Endothelial cell of umbilical vein (primary cell): Measurements from ENCODE around the gene SNRPD2. TPM values are rescaled to one million over a fixed set of nuclear protein-coding genes. Genes with fewer than 3 reads are reported as not detected.

ENCODE experiments used
- BruUV-seq: library from RNA; stranded (reverse); fragments of 400-500 nt; replicated peaks from 2 replicates; lab custom pipeline; 2021; lab: Mats Ljungman, UMichigan
- CTCF ChIA-PET: fragments of 300-600, 350-600 bp; sonication (Branson Sonifier 250); formaldehyde crosslinking; loops from one replicate; lab custom pipeline; 2021; ENCODE audit warnings: antibody characterized with exemption, inconsistent platforms; lab: Charles Lee
- POLR2A ChIA-PET: fragments of 300-600, 350-600 bp; sonication (Branson Sonifier 250); formaldehyde crosslinking; loops from one replicate; lab custom pipeline; 2021; ENCODE audit warnings: antibody characterized with exemption, inconsistent platforms; lab: Charles Lee
- DNase-seq: peaks from one replicate; pipeline ENCODE4 v3.0.0-alpha.2; 2011; ENCODE audit warnings: low read depth, low spot score
- FAIRE-seq: peaks from 2 replicates; lab custom pipeline; 2011; peaks lifted over from hg19 to GRCh38; lab: Jason Lieb, UNC
- H2AFZ ChIP-seq: 2 replicates; pipeline ENCODE4 v1.6.0; 2012; ENCODE audit warnings: low read depth, low read length, control low read depth, inconsistent platforms
- H3K27ac ChIP-seq: 2 replicates; pipeline ENCODE4 v1.5.1; 2011; ENCODE audit warnings: low read depth, mild to moderate bottlenecking, control low read depth, low read length, moderate library complexity; ENCODE audit not compliant: insufficient read depth
- H3K27me3 ChIP-seq, 2 experiments: 2 replicates each; pipeline versions ENCODE4 v1.6.0 to v1.6.1; 2011; ENCODE audit warnings: low read length in 2 of 2, mixed read lengths in 1 of 2; ENCODE audit not compliant: control insufficient read depth in 2 of 2, insufficient read depth in 2 of 2
- H3K36me3 ChIP-seq, 2 experiments: 2 replicates in 1 of 2; 3 replicates in 1 of 2; pipeline ENCODE4 v1.5.1; 2011; ENCODE audit warnings: low read length in 2 of 2, mild to moderate bottlenecking in 1 of 2, moderate library complexity in 1 of 2; ENCODE audit not compliant: control insufficient read depth in 2 of 2, insufficient read depth in 2 of 2; ENCODE audit errors: extremely low read depth in 1 of 2
- H3K4me1 ChIP-seq: 3 replicates; pipeline ENCODE4 v1.5.1; 2011; ENCODE audit warnings: mild to moderate bottlenecking, low read length; ENCODE audit not compliant: control insufficient read depth, insufficient read depth; ENCODE audit errors: extremely low read depth
- H3K4me2 ChIP-seq: 2 replicates; pipeline ENCODE4 v1.6.1; 2011; ENCODE audit warnings: low read length, control low read depth, mixed read lengths; ENCODE audit not compliant: insufficient read depth
- H3K4me3 ChIP-seq, 3 experiments: fragments of 200-600 bp in 1 of 3; sonication (generic), shearing (Covaris generic) in 1 of 3; replicated peaks in 1 of 3; 2 replicates each; pipeline ENCODE4 v1.5.1; 2011 to 2016; ENCODE audit warnings: control low read depth in 3 of 3, low read length in 3 of 3, mild to moderate bottlenecking in 2 of 3, inconsistent platforms in 1 of 3, low read depth in 1 of 3, moderate library complexity in 1 of 3; ENCODE audit not compliant: insufficient read depth in 1 of 3
- H3K79me2 ChIP-seq: 2 replicates; pipeline ENCODE4 v1.6.0; 2012; ENCODE audit warnings: low read length, inconsistent platforms; ENCODE audit not compliant: control insufficient read depth, insufficient read depth
- H3K9ac ChIP-seq: replicated peaks from 2 replicates; pipeline ENCODE3; 2011; ENCODE audit warnings: low read length, control low read depth; ENCODE audit not compliant: insufficient read depth; ENCODE audit errors: extremely low read depth
- H3K9me1 ChIP-seq: replicated peaks from 3 replicates; pipeline ENCODE4 v1.6.0; 2011; ENCODE audit warnings: mild to moderate bottlenecking, low read length; ENCODE audit not compliant: control insufficient read depth, insufficient read depth; ENCODE audit errors: extremely low read depth
- H3K9me3 ChIP-seq: replicated peaks from 2 replicates; pipeline ENCODE4 v1.5.1; 2012; ENCODE audit warnings: low read length, inconsistent platforms; ENCODE audit not compliant: control insufficient read depth, insufficient read depth
- H4K20me1 ChIP-seq: replicated peaks from 2 replicates; pipeline ENCODE3; 2011; ENCODE audit warnings: mild to moderate bottlenecking, low read length; ENCODE audit not compliant: control insufficient read depth, insufficient read depth; ENCODE audit errors: extremely low read depth
- EZH2 ChIP-seq: IDR thresholded peaks from 2 replicates; pipeline ENCODE4 v1.6.1; 2012; ENCODE audit warnings: borderline replicate concordance, low read depth, mild to moderate bottlenecking, moderate library complexity, low read length, inconsistent platforms; ENCODE audit not compliant: severe bottlenecking
- FOS ChIP-seq: IDR thresholded peaks from 2 replicates; pipeline ENCODE4 v1.6.1; 2011; ENCODE audit warnings: mild to moderate bottlenecking, low read length, moderate library complexity, borderline replicate concordance; ENCODE audit not compliant: insufficient read depth
- GATA2 ChIP-seq: IDR thresholded peaks from 2 replicates; pipeline ENCODE4 v1.7.0; 2011; ENCODE audit warnings: low read depth, mild to moderate bottlenecking, moderate library complexity, mixed read lengths, low read length; ENCODE audit not compliant: insufficient read length, insufficient read depth
- JUN ChIP-seq: IDR thresholded peaks from 2 replicates; pipeline ENCODE4 v1.6.1; 2011; ENCODE audit warnings: borderline replicate concordance, low read depth; ENCODE audit not compliant: insufficient read length, insufficient read depth
- MYC ChIP-seq: IDR thresholded peaks from one replicate; pipeline ENCODE4 v1.6.1; 2011; ENCODE audit warnings: mild to moderate bottlenecking, low read depth, low read length
- POLR2A ChIP-seq: IDR thresholded peaks from 2 replicates; pipeline ENCODE4 v1.6.1; 2012; ENCODE audit warnings: low read depth, mild to moderate bottlenecking, control low read depth, low read length
- POLR2AphosphoS5 ChIP-seq: IDR thresholded peaks from 2 replicates; pipeline ENCODE4 v1.6.1; 2012; ENCODE audit warnings: low read depth, mild to moderate bottlenecking, control low read depth, low read length, moderate library complexity; ENCODE audit not compliant: insufficient read depth
- dilution Hi-C: fragments of 300-500 bp; cut with MboI; formaldehyde crosslinking; loops from one replicate; pipeline ENCODE4 v1.15.0; 2019; ENCODE audit warnings: low sequenced_read_pairs; ENCODE audit not compliant: extremely low pct_ligation_motif_present
- intact Hi-C: fragments of 100-400 bp; cut with micrococcal nuclease; formaldehyde crosslinking; loops from one replicate; pipeline ENCODE4 v1.10.0; 2022
- microRNA counts: library from miRNA; unstranded; fragments of <30 nt; microRNA quantifications from one replicate; lab custom pipeline; 2016
- microRNA-seq: library from miRNA; unstranded; fragments of <30 nt; microRNA quantifications from one replicate; pipeline ENCODE4 v1.2.0, GENCODE V29; 2021; ENCODE audit warnings: borderline number of aligned reads, borderline replicate concordance
- polyA plus RNA-seq, 4 experiments: library from polyadenylated mRNA; depleted of rRNA in 3 of 4; stranded (reverse) in 3 of 4; unstranded in 1 of 4; fragments of >200 nt; gene quantifications; 2 replicates each; pipeline versions ENCODE4 v1.2.1 to v1.2.3, GENCODE V29; 2011 to 2012; ENCODE audit warnings: missing spikeins in 1 of 4
- small RNA-seq: library from RNA; depleted of rRNA; stranded (forward); fragments of <200 nt; gene quantifications from one replicate; pipeline ENCODE3, GENCODE V24; 2012; ENCODE audit warnings: low replicate concordance, low read depth; ENCODE audit not compliant: insufficient read depth, insufficient read length
- total RNA-seq: library from RNA; stranded (reverse); gene quantifications from 2 replicates; pipeline ENCODE4 v1.2.3, GENCODE V29; 2021
- TF ChIP-seq, protein P1 (sequence below): IDR thresholded peaks from 2 replicates; pipeline ENCODE4 v1.6.1; 2011; ENCODE audit not compliant: insufficient read depth, insufficient read length
- TF ChIP-seq, protein P2 (sequence below), 2 donors: IDR thresholded peaks; 1 replicate in 1 of 2; 2 replicates in 1 of 2; pipeline ENCODE4 v1.5.1; 2011; ENCODE audit warnings: low read length in 2 of 2, mild to moderate bottlenecking in 2 of 2, moderate library complexity in 2 of 2, control low read depth in 1 of 2, inconsistent platforms in 1 of 2, low read depth in 1 of 2; ENCODE audit not compliant: insufficient read depth in 1 of 2; ENCODE audit errors: extremely low read depth in 1 of 2

Gene SNRPD2
- total and polyA plus RNA-seq, 2 donors (not counting 3 experiments of a cell fraction or from before 2014, with no cell fraction given) = 512 to 519 TPM

GRCh38 chr19:45637890-45638667 is 53.7 kb downstream of the SNRPD2 start:
- Histone ChIP-seq H3K4me1 (peaks cover 35% of the 10 kb centered on the region), H4K20me1 (no peaks in the 10 kb centered on the region), H3K9ac (no peak overlapping the region), H2AFZ (no peak overlapping the region), H3K9me3 (no peaks in the 10 kb centered on the region), H3K4me2 (peak overlapping the region; percentile 64), H3K27me3 (no peaks in the 10 kb centered on the region), H3K36me3 (no peaks in the 10 kb centered on the region), H3K79me2 (no peaks in the 10 kb centered on the region), H3K4me3 (peak overlapping the region in 1 of 3 experiments; percentile 52), H3K9me1 (no peaks in the 10 kb centered on the region), H3K27ac (no peak overlapping the region)
- TSS peak; percentile 33 for BruUV-seq
- FAIRE-seq (peak; percentile 38), DNase-seq (no peak)
- POLR2A ChIA-PET = no interaction called here
- intact Hi-C loops (no loop called here), dilution Hi-C loops (no loop called here)
- TF ChIP-seq EZH2 (no peak), FOS (no peak), JUN (no peak), POLR2AphosphoS5 (no peak), MYC (no peak), GATA2 (no peak), POLR2A (no peak)
- TF ChIP-seq, protein P1, sequence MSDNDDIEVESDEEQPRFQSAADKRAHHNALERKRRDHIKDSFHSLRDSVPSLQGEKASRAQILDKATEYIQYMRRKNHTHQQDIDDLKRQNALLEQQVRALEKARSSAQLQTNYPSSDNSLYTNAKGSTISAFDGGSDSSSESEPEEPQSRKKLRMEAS = no peak
- TF ChIP-seq, protein P2, sequence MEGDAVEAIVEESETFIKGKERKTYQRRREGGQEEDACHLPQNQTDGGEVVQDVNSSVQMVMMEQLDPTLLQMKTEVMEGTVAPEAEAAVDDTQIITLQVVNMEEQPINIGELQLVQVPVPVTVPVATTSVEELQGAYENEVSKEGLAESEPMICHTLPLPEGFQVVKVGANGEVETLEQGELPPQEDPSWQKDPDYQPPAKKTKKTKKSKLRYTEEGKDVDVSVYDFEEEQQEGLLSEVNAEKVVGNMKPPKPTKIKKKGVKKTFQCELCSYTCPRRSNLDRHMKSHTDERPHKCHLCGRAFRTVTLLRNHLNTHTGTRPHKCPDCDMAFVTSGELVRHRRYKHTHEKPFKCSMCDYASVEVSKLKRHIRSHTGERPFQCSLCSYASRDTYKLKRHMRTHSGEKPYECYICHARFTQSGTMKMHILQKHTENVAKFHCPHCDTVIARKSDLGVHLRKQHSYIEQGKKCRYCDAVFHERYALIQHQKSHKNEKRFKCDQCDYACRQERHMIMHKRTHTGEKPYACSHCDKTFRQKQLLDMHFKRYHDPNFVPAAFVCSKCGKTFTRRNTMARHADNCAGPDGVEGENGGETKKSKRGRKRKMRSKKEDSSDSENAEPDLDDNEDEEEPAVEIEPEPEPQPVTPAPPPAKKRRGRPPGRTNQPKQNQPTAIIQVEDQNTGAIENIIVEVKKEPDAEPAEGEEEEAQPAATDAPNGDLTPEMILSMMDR (IDR thresholded peaks at IDR 0.05; ENCODE audit: extremely low read depth in 1 of 2, insufficient read depth in 1 of 2, low read depth in 1 of 2, low read length in 2 of 2) = no peak
- CTCF ChIA-PET = interaction anchor here (0.9 to 1.1 kb wide), 3 partner anchors 39 to 83 kb away, joined by 3 to 4 read pairs (median 3); no protein-coding TSS in a partner anchor

MicroRNAs encoded within 50 kb of the gene (microRNA counts, 767-probe panel; counts per million panel counts)
- microRNA hsa-miR-330-3p (lab: Ali Mortazavi, UCI) (723 counts per million, percentile 96 among the panel's probes with 10 or more counts), microRNA hsa-miR-330-5p (lab: Ali Mortazavi, UCI) (723 counts per million, percentile 96 among the panel's probes with 10 or more counts), microRNA hsa-miR-642a-5p (lab: Ali Mortazavi, UCI) (723 counts per million, percentile 96 among the panel's probes with 10 or more counts), microRNA hsa-miR-642b-3p (lab: Ali Mortazavi, UCI) (723 counts per million, percentile 96 among the panel's probes with 10 or more counts)

Small RNA genes lying within 50 kb of the gene (microRNA-seq; reads per million reads assigned to microRNA genes)
- gene MIR330 (71.0 reads per million, percentile 52 among the genes with 10 or more reads in this experiment), gene MIR642A (not detected), gene MIR642B (not detected)

Small RNA genes lying within 50 kb of the gene (small RNA-seq; reads per million reads assigned to genes)
- gene MIR642A (not detected), gene RN7SL836P (not detected)

Other genes starting within 250 kb of the SNRPD2 start
- gene FOSB, start 224.0 kb downstream of the SNRPD2 start, total RNA-seq = 2.0 and 23.0 TPM in 2 replicates
- 9.8 and 10.7 TPM in 2 replicates for gene FOSB, start 224.0 kb downstream of the SNRPD2 start, polyA plus RNA-seq
- 12.0 and 12.9 TPM in 2 replicates for gene RTN2, start 194.9 kb downstream of the SNRPD2 start, total RNA-seq
- gene RTN2, start 194.9 kb downstream of the SNRPD2 start, polyA plus RNA-seq = 21.0 and 22.5 TPM in 2 replicates
- 0.40 and 0.81 TPM in 2 replicates for gene PPM1N, start 193.5 kb downstream of the SNRPD2 start, total RNA-seq
- gene PPM1N, start 193.5 kb downstream of the SNRPD2 start, polyA plus RNA-seq = 0.48 and 0.59 TPM in 2 replicates
- 154 and 186 TPM in 2 replicates for gene VASP, start 184.5 kb downstream of the SNRPD2 start, total RNA-seq
- 94.3 and 126 TPM in 2 replicates for gene VASP, start 184.5 kb downstream of the SNRPD2 start, polyA plus RNA-seq
- gene OPA3, start 107.2 kb downstream of the SNRPD2 start, total RNA-seq = 13.8 and 15.4 TPM in 2 replicates
- 16.0 and 17.1 TPM in 2 replicates for gene OPA3, start 107.2 kb downstream of the SNRPD2 start, polyA plus RNA-seq
- gene GPR4, start 89.7 kb downstream of the SNRPD2 start, total RNA-seq = 26.7 and 30.3 TPM in 2 replicates
- 13.4 and 17.9 TPM in 2 replicates for gene GPR4, start 89.7 kb downstream of the SNRPD2 start, polyA plus RNA-seq
- gene EML2, start 52.6 kb downstream of the SNRPD2 start, total RNA-seq = 27.4 and 28.9 TPM in 2 replicates
- 23.3 and 23.8 TPM in 2 replicates for gene EML2, start 52.6 kb downstream of the SNRPD2 start, polyA plus RNA-seq
- gene GIPR, start 23.7 kb downstream of the SNRPD2 start, total RNA-seq = not detected in 2 replicates
- not detected in 2 replicates for gene GIPR, start 23.7 kb downstream of the SNRPD2 start, polyA plus RNA-seq
- 15.3 and 17.6 TPM in 2 replicates for gene QPCTL, start 713 bp upstream of the SNRPD2 start, total RNA-seq
- 22.5 and 26.0 TPM in 2 replicates for gene QPCTL, start 713 bp upstream of the SNRPD2 start, polyA plus RNA-seq
- gene FBXO46, start 38.9 kb upstream of the SNRPD2 start, total RNA-seq = 18.3 and 21.2 TPM in 2 replicates
- 7.7 and 7.8 TPM in 2 replicates for gene FBXO46, start 38.9 kb upstream of the SNRPD2 start, polyA plus RNA-seq
- gene MEIOSIN, start 41.5 kb upstream of the SNRPD2 start, total RNA-seq = not detected in 2 replicates
- gene MEIOSIN, start 41.5 kb upstream of the SNRPD2 start, polyA plus RNA-seq = not detected in 2 replicates
- 15.2 and 16.7 TPM in 2 replicates for gene SIX5, start 77.3 kb upstream of the SNRPD2 start, total RNA-seq
- gene SIX5, start 77.3 kb upstream of the SNRPD2 start, polyA plus RNA-seq = 13.1 and 15.3 TPM in 2 replicates
- gene DMPK, start 90.5 kb upstream of the SNRPD2 start, total RNA-seq = 70.4 and 73.3 TPM in 2 replicates
- gene DMPK, start 90.5 kb upstream of the SNRPD2 start, polyA plus RNA-seq = 36.6 and 45.2 TPM in 2 replicates
- 81.1 and 81.6 TPM in 2 replicates for gene DMWD, start 100.9 kb upstream of the SNRPD2 start, total RNA-seq
- 36.9 and 45.5 TPM in 2 replicates for gene DMWD, start 100.9 kb upstream of the SNRPD2 start, polyA plus RNA-seq
- 0.25 and 0.62 TPM in 2 replicates for gene RSPH6A, start 123.4 kb upstream of the SNRPD2 start, total RNA-seq
- 0.03 TPM in 1 of 2 replicates, not detected in the other for gene RSPH6A, start 123.4 kb upstream of the SNRPD2 start, polyA plus RNA-seq
- gene SYMPK, start 171.2 kb upstream of the SNRPD2 start, total RNA-seq = 94.5 and 95.7 TPM in 2 replicates
- 89.8 and 104 TPM in 2 replicates for gene SYMPK, start 171.2 kb upstream of the SNRPD2 start, polyA plus RNA-seq
- not detected in 2 replicates for gene FOXA3, start 172.4 kb upstream of the SNRPD2 start, total RNA-seq
- 0.06 TPM in 2 replicates for gene FOXA3, start 172.4 kb upstream of the SNRPD2 start, polyA plus RNA-seq
- 17.1 and 17.5 TPM in 2 replicates for gene IRF2BP1, start 194.2 kb upstream of the SNRPD2 start, total RNA-seq
- gene IRF2BP1, start 194.2 kb upstream of the SNRPD2 start, polyA plus RNA-seq = 12.3 and 16.6 TPM in 2 replicates
- 9.0 and 9.6 TPM in 2 replicates for gene MYPOP, start 210.7 kb upstream of the SNRPD2 start, total RNA-seq
- 3.9 TPM in 2 replicates for gene MYPOP, start 210.7 kb upstream of the SNRPD2 start, polyA plus RNA-seq
- not detected in 2 replicates for gene NANOS2, start 222.8 kb upstream of the SNRPD2 start, total RNA-seq
- not detected in 2 replicates for gene NANOS2, start 222.8 kb upstream of the SNRPD2 start, polyA plus RNA-seq